ENCODE results near the gene CDC42BPB. TPM values are rescaled to one million over a fixed set of nuclear protein-coding genes. Genes with fewer than 3 reads are reported as not detected.

Gene CDC42BPB
- total RNA-seq, 1 donor from 2014 or later = 116 TPM

- no peaks in the 10 kb centered on the region for H3K36me3 ChIP-seq (ENCODE audit: insufficient read depth, low read length)
- DNase-seq (ENCODE audit: low read depth) (no peak), FAIRE-seq (no peak)
- no peaks in the 10 kb centered on the region for H4K20me1 ChIP-seq (ENCODE audit: insufficient read depth, low read length)
- no peaks in the 10 kb centered on the region for H3K79me2 ChIP-seq (ENCODE audit: insufficient read depth, low read length)
- H3K27ac Mint-ChIP-seq (ENCODE audit: unreplicated experiment) = no peak overlapping the region
- H3K9me3 ChIP-seq (ENCODE audit: insufficient read depth, low read depth, low read length) = no peaks in the 10 kb centered on the region
- no peak overlapping the region for H3K4me2 ChIP-seq (ENCODE audit: low read length)
- no peak overlapping the region for H3K9ac ChIP-seq (ENCODE audit: low read length)
- peaks cover 2% of the 10 kb centered on the region for H3K4me1 Mint-ChIP-seq (ENCODE audit: low read depth, unreplicated experiment)
- no peaks in the 10 kb centered on the region for H3K36me3 Mint-ChIP-seq (ENCODE audit: low read depth, unreplicated experiment)
- H3K9me3 Mint-ChIP-seq (ENCODE audit: unreplicated experiment) = no peaks in the 10 kb centered on the region
- H3K4me1 ChIP-seq (ENCODE audit: insufficient read depth, low read length) = no peaks in the 10 kb centered on the region
- H2AFZ ChIP-seq (ENCODE audit: low read depth, low read length) = no peak overlapping the region
- no peaks in the 10 kb centered on the region for H3K27me3 ChIP-seq (ENCODE audit: insufficient read depth, low read length)
- TF ChIP-seq EZH2 (IDR thresholded peaks at IDR 0.05; ENCODE audit: insufficient read depth, low read length) (no peak), CTCF (IDR thresholded peaks at IDR 0.05; ENCODE audit: insufficient read depth, low read depth, low read length) (no peak)
- peaks cover 12% of the 10 kb centered on the region for H3K27me3 Mint-ChIP-seq (ENCODE audit: low read depth, unreplicated experiment)
- H3K4me3 Mint-ChIP-seq (ENCODE audit: unreplicated experiment) = no peak overlapping the region
- no peak overlapping the region for H3K27ac ChIP-seq (ENCODE audit: low read depth, low read length)
- H3K4me3 ChIP-seq (ENCODE audit: insufficient read depth, low read depth, low read length) = no peak overlapping the region
Measured at GRCh38 chr14:103068351-103069073, 11.2 kb upstream of the CDC42BPB start.

DNA sequence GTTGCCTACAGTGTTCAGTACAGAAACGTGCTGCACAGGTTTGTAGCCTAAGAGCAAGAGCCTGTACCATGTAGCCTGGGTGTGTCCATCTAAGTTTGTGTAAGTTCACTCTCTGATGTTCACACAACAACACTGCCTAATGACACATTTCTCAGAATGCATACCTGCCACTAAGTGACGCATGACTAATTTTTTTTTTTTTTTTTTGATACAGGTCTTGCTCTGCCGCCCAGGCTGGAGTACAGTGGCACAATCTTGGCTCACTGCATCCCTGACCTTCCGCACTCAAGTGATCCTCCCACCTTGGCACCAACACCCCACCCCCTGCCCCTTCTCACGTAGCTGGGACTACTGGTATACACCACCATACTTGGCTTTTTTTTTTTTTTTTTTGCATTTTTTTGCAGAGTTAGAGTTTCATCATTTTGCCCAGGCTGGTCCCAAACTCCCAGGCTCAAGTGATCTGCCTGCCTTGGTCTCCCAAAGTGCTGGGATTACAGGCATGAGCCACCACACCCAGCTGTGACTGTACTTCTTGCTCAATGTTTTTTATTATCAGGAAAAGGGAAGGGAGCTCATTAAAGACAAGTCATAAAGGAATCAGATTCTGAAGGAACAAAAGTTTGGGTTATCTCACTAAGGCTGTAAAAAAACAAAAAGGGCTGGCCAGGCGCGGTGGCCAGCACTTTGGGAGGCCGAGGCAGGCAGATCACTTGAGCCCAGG is 10.0 kb upstream of the CDC42BPB start:
- no peak overlapping the region for H3K4me2 ChIP-seq (ENCODE audit: low read length)

More for the DNA sequence above, 10.0 kb upstream of the CDC42BPB start:
- no peak overlapping the region for H2AFZ ChIP-seq (ENCODE audit: low read depth, low read length)
- Mint-ChIP-seq H3K36me3 (ENCODE audit: low read depth, unreplicated experiment) (no peaks in the 10 kb centered on the region), H3K27ac (ENCODE audit: unreplicated experiment) (peak overlapping the region; percentile 23), H3K4me3 (ENCODE audit: unreplicated experiment) (no peak overlapping the region), H3K27me3 (ENCODE audit: low read depth, unreplicated experiment) (peaks cover 8% of the 10 kb centered on the region), H3K9me3 (ENCODE audit: unreplicated experiment) (no peaks in the 10 kb centered on the region), H3K4me1 (ENCODE audit: low read depth, unreplicated experiment) (peaks cover 2% of the 10 kb centered on the region)
- H3K27ac ChIP-seq (ENCODE audit: low read depth, low read length) = no peak overlapping the region
- H3K27me3 ChIP-seq (ENCODE audit: insufficient read depth, low read length) = no peaks in the 10 kb centered on the region
- no peak overlapping the region for H3K9ac ChIP-seq (ENCODE audit: low read length)
- FAIRE-seq (no peak), DNase-seq (ENCODE audit: low read depth) (peak; percentile 34)
- no peaks in the 10 kb centered on the region for H4K20me1 ChIP-seq (ENCODE audit: insufficient read depth, low read length)
- H3K36me3 ChIP-seq (ENCODE audit: insufficient read depth, low read length) = no peaks in the 10 kb centered on the region
- no peaks in the 10 kb centered on the region for H3K4me1 ChIP-seq (ENCODE audit: insufficient read depth, low read length)
- no peak overlapping the region for H3K4me3 ChIP-seq (ENCODE audit: insufficient read depth, low read depth, low read length)
- H3K79me2 ChIP-seq (ENCODE audit: insufficient read depth, low read length) = no peaks in the 10 kb centered on the region
- no peaks in the 10 kb centered on the region for H3K9me3 ChIP-seq (ENCODE audit: insufficient read depth, low read depth, low read length)
- TF ChIP-seq CTCF (IDR thresholded peaks at IDR 0.05; ENCODE audit: insufficient read depth, low read depth, low read length) = no peak
- no peak for TF ChIP-seq EZH2 (IDR thresholded peaks at IDR 0.05; ENCODE audit: insufficient read depth, low read length)
